HL-60 (cell line): ENCODE measurements around the gene PSENEN.

Source experiments
- DNase-seq, 2 experiments: peaks; one replicate each; pipeline ENCODE4 v3.0.0-alpha.2; 2010 to 2020; ENCODE audit warnings: low read depth in 1 of 2, low spot score in 1 of 2
- H3K27ac ChIP-seq: fragments of 250-450 bp; sonication (Bioruptor Pico); replicated peaks from 2 replicates; pipeline ENCODE4 v1.5.1; 2020; ENCODE audit warnings: mild to moderate bottlenecking, moderate library complexity
- H3K27me3 ChIP-seq: fragments of 250-450 bp; sonication (Bioruptor Pico); 2 replicates; pipeline ENCODE4 v1.5.1; 2021; ENCODE audit warnings: mild to moderate bottlenecking, moderate library complexity; ENCODE audit not compliant: insufficient read depth, poor library complexity, severe bottlenecking
- H3K4me3 ChIP-seq: replicated peaks from 2 replicates; pipeline ENCODE4 v1.5.1; 2011; ENCODE audit warnings: mild to moderate bottlenecking, control low read depth, low read length; ENCODE audit not compliant: insufficient read depth
- CTCF ChIP-seq: IDR thresholded peaks from one replicate; pipeline ENCODE4 v1.5.1; 2011; ENCODE audit warnings: low read length, control low read depth, inconsistent platforms; ENCODE audit not compliant: insufficient read depth
- GABPA ChIP-seq: IDR thresholded peaks from 2 replicates; pipeline ENCODE4 v1.6.1; 2012; ENCODE audit warnings: low read depth
- POLR2AphosphoS5 ChIP-seq: IDR thresholded peaks from 2 replicates; pipeline ENCODE4 v1.6.1; 2012; ENCODE audit warnings: low read depth
- SPI1 ChIP-seq: IDR thresholded peaks from 2 replicates; pipeline ENCODE4 v1.6.1; 2012; ENCODE audit warnings: low read depth, mild to moderate bottlenecking, borderline replicate concordance
- TF ChIP-seq, protein P1 (sequence below): IDR thresholded peaks from 2 replicates; pipeline ENCODE4 v1.6.1; 2012; ENCODE audit warnings: low read depth; ENCODE audit not compliant: insufficient replicate concordance

PSENEN gene

DNA sequence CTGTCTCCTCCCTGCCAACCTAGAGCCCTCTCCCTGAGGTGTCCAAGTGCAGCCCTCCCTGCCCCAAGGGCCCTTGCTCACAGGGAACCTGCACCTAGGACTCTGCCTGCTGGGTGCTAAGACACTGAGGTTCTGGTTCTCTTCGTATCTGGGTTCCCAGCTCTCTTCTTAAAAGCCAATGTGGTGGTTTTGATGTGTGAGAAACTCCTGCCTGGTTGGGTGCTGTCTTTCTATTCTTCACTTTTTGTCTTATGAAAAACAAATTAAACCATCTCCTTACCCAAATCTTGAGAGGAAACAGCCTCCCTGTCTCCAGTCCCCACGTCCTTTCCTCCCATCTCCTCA is 32.0 kb upstream of the PSENEN start:
- TF ChIP-seq, protein P1, sequence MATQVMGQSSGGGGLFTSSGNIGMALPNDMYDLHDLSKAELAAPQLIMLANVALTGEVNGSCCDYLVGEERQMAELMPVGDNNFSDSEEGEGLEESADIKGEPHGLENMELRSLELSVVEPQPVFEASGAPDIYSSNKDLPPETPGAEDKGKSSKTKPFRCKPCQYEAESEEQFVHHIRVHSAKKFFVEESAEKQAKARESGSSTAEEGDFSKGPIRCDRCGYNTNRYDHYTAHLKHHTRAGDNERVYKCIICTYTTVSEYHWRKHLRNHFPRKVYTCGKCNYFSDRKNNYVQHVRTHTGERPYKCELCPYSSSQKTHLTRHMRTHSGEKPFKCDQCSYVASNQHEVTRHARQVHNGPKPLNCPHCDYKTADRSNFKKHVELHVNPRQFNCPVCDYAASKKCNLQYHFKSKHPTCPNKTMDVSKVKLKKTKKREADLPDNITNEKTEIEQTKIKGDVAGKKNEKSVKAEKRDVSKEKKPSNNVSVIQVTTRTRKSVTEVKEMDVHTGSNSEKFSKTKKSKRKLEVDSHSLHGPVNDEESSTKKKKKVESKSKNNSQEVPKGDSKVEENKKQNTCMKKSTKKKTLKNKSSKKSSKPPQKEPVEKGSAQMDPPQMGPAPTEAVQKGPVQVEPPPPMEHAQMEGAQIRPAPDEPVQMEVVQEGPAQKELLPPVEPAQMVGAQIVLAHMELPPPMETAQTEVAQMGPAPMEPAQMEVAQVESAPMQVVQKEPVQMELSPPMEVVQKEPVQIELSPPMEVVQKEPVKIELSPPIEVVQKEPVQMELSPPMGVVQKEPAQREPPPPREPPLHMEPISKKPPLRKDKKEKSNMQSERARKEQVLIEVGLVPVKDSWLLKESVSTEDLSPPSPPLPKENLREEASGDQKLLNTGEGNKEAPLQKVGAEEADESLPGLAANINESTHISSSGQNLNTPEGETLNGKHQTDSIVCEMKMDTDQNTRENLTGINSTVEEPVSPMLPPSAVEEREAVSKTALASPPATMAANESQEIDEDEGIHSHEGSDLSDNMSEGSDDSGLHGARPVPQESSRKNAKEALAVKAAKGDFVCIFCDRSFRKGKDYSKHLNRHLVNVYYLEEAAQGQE: no peak
- TF ChIP-seq CTCF: no peak
- no peak for TF ChIP-seq POLR2AphosphoS5
- no peak for TF ChIP-seq SPI1
- no peak for TF ChIP-seq GABPA
- no peaks in the 10 kb centered on the region for H3K27me3 ChIP-seq
- no peak overlapping the region for H3K4me3 ChIP-seq
- no peak for DNase-seq
- H3K27ac ChIP-seq: no peak overlapping the region

DNA sequence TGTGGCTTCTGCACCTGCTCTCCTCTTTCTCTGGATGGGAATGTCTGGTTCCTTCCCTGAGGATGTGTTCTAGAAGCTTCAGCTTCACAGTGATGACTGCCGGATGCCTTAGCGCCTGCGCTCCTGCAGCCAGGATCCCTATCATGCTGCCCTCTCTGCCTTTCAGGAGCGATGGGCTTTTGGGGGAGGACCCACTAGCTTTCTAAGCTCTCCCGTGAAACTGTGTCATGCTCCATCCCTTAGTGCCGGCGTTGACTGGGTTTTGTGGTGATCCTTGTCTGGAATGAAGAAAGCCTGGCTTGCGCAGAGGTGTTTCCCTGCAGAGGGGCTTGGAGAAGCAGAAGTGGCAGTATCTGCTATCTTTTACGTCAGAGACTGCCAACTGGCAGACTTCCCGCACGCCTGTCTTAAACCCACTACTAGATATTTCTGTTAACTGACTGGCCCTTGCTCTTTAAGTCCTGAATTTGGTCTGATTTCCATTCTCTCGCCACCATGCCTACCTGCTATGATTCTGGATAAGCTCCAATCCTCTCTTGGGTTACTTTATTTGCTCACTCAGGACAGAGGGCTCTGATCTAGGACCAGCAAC is 31.5 kb upstream of the PSENEN start:
- H3K27ac ChIP-seq: peak overlapping the region; percentile 20; the same call in 1 of the 2 replicates
- H3K4me3 ChIP-seq: no peak overlapping the region
- H3K27me3 ChIP-seq: no peaks in the 10 kb centered on the region
- peak in 1 of 2 experiments; percentile 64 for DNase-seq
- peak; percentile 62; the same call in 1 of the 2 replicates for TF ChIP-seq SPI1
- TF ChIP-seq POLR2AphosphoS5: no peak
- no peak for TF ChIP-seq CTCF

GRCh38 chr19:35714601-35715354 is 30.7 kb upstream of the PSENEN start:
- DNase-seq: peak in 1 of 2 experiments; percentile 59
- H3K27me3 ChIP-seq: no peaks in the 10 kb centered on the region
- H3K27ac ChIP-seq: peak overlapping the region; percentile 20; the same call in 1 of the 2 replicates
- H3K4me3 ChIP-seq: no peak overlapping the region
- TF ChIP-seq POLR2AphosphoS5: no peak
- TF ChIP-seq, protein P1: no peak
- TF ChIP-seq SPI1: no peak
- TF ChIP-seq GABPA: no peak
- no peak for TF ChIP-seq CTCF
